ENCODE data around the gene RELT. TPM values are rescaled to one million over a fixed set of nuclear protein-coding genes. Genes with fewer than 3 reads are reported as not detected.
A peak's percentile ranks its signal among the peaks of the same experiment; 100 is the strongest.

The RELT gene
- total and polyA plus RNA-seq, 2 donors = 2.6 to 2.7 TPM

- Histone ChIP-seq H3K36me3 (ENCODE audit: insufficient read depth) (no peaks in the 10 kb centered on the region), H3K4me3 (ENCODE audit: low read depth, low read length) (no peak overlapping the region), H3K27ac (ENCODE audit: low read depth) (no peak overlapping the region), H3K4me1 (ENCODE audit: insufficient read depth) (no peaks in the 10 kb centered on the region)
- WGBS = 61% methylated on average over 3 of the region's 3 CpGs
- no peak for DNase-seq (ENCODE audit: extremely low spot score)
Observed at GRCh38 chr11:73340164-73340563, 36.0 kb upstream of the RELT start.

- DNase-seq (ENCODE audit: extremely low spot score) = no peak
- H3K36me3 ChIP-seq (ENCODE audit: insufficient read depth) = no peaks in the 10 kb centered on the region
- H3K27ac ChIP-seq (ENCODE audit: low read depth) = no peak overlapping the region
- 12% methylated on average over 54 of the region's 54 CpGs for WGBS
- no peaks in the 10 kb centered on the region for H3K4me1 ChIP-seq (ENCODE audit: insufficient read depth)
- H3K4me3 ChIP-seq (ENCODE audit: low read depth, low read length) = peak overlapping the region; percentile 29
Observed at GRCh38 chr11:73342633-73343032, 33.6 kb upstream of the RELT start.

- Histone ChIP-seq H3K4me1 (ENCODE audit: insufficient read depth) (no peaks in the 10 kb centered on the region), H3K36me3 (ENCODE audit: insufficient read depth) (no peaks in the 10 kb centered on the region), H3K27ac (ENCODE audit: low read depth) (no peak overlapping the region), H3K4me3 (ENCODE audit: low read depth, low read length) (peak overlapping the region; percentile 29)
- 40% methylated on average over 40 of the region's 40 CpGs for WGBS
- no peak for DNase-seq (ENCODE audit: extremely low spot score)
Observed at GRCh38 chr11:73343076-73343873, 32.9 kb upstream of the RELT start.

DNA sequence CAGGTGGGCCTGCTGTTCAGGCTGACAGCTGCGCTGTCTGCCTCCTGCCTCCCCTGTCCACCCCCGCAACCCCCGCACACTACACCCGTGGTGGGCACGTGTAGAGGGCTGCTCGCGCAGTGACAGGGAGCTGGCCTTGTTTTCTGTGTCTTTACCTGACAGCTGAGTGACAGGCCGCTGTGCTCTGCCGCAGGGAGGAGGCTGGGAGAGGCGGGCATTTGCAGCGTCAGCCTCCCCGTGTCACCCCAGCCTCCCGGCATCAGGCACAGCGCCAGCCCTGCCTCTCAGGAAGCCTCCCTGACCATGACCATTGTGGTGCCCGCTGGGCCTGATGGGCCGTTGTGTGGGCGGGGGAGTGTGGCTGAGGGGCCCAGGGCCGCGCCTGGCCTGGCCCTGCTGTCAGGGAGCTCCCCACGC, 32.0 kb upstream of the RELT start:
- DNase-seq (ENCODE audit: extremely low spot score) = no peak
- no peak overlapping the region for H3K4me3 ChIP-seq (ENCODE audit: low read depth, low read length)

GRCh38 chr11:73345481-73346160, 30.6 kb upstream of the RELT start:
- Histone ChIP-seq H3K36me3 (ENCODE audit: insufficient read depth) (no peaks in the 10 kb centered on the region), H3K4me3 (ENCODE audit: low read depth, low read length) (no peak overlapping the region), H3K4me1 (ENCODE audit: insufficient read depth) (no peaks in the 10 kb centered on the region), H3K27ac (ENCODE audit: low read depth) (no peak overlapping the region)
- no peak for DNase-seq (ENCODE audit: extremely low spot score)
- 89% methylated on average over 5 of the region's 5 CpGs for WGBS

More for the DNA sequence above, 32.0 kb upstream of the RELT start:
- H3K4me1 ChIP-seq (ENCODE audit: insufficient read depth) = no peaks in the 10 kb centered on the region
- H3K36me3 ChIP-seq (ENCODE audit: insufficient read depth) = no peaks in the 10 kb centered on the region
- H3K27ac ChIP-seq (ENCODE audit: low read depth) = no peak overlapping the region
- 64% methylated on average over 20 of the region's 20 CpGs for WGBS

GRCh38 chr11:73346186-73346935, 29.8 kb upstream of the RELT start:
- H3K36me3 ChIP-seq (ENCODE audit: insufficient read depth) = no peaks in the 10 kb centered on the region
- DNase-seq (ENCODE audit: extremely low spot score) = no peak
- no peak overlapping the region for H3K27ac ChIP-seq (ENCODE audit: low read depth)
- 80% methylated on average over 10 of the region's 10 CpGs for WGBS
- H3K4me3 ChIP-seq (ENCODE audit: low read depth, low read length) = no peak overlapping the region
- H3K4me1 ChIP-seq (ENCODE audit: insufficient read depth) = no peaks in the 10 kb centered on the region

GRCh38 chr11:73347067-73347466, 29.1 kb upstream of the RELT start:
- 82% methylated on average over 12 of the region's 12 CpGs for WGBS
- DNase-seq (ENCODE audit: extremely low spot score) = no peak
- Histone ChIP-seq H3K4me3 (ENCODE audit: low read depth, low read length) (no peak overlapping the region), H3K4me1 (ENCODE audit: insufficient read depth) (no peaks in the 10 kb centered on the region), H3K36me3 (ENCODE audit: insufficient read depth) (no peaks in the 10 kb centered on the region), H3K27ac (ENCODE audit: low read depth) (no peak overlapping the region)

GRCh38 chr11:73348838-73349237, 27.4 kb upstream of the RELT start:
- no peak for DNase-seq (ENCODE audit: extremely low spot score)
- 91% methylated on average over 5 of the region's 5 CpGs for WGBS
- Histone ChIP-seq H3K4me1 (ENCODE audit: insufficient read depth) (no peaks in the 10 kb centered on the region), H3K27ac (ENCODE audit: low read depth) (no peak overlapping the region), H3K4me3 (ENCODE audit: low read depth, low read length) (no peak overlapping the region), H3K36me3 (ENCODE audit: insufficient read depth) (no peaks in the 10 kb centered on the region)

DNA sequence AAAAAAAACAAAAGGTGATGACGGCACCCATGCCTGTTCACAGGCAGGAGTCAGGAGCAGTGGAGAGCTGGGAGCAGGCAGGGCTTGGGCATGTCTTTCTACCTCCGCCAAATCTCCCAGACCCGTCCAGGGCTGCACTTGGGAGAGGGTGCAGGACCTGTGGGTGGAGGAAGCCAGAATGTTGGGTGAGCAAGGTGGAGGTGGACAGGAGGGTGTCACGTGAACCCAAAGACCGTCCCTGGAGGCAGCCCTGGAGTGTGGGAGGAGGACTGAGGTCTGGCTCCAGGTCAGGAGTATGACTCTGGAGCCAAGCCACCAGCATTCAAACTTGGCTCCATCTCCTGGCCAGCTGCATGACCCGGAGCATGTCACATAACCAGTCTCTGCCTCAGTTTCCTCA, 26.6 kb upstream of the RELT start:
- WGBS = 69% methylated on average over 6 of the region's 6 CpGs
- Histone ChIP-seq H3K4me3 (ENCODE audit: low read depth, low read length) (no peak overlapping the region), H3K27ac (ENCODE audit: low read depth) (no peak overlapping the region), H3K4me1 (ENCODE audit: insufficient read depth) (no peaks in the 10 kb centered on the region), H3K36me3 (ENCODE audit: insufficient read depth) (no peaks in the 10 kb centered on the region)
- no peak for DNase-seq (ENCODE audit: extremely low spot score)

GRCh38 chr11:73350908-73351636, 25.1 kb upstream of the RELT start:
- no peak overlapping the region for H3K4me3 ChIP-seq (ENCODE audit: low read depth, low read length)
- H3K36me3 ChIP-seq (ENCODE audit: insufficient read depth) = no peaks in the 10 kb centered on the region
- H3K27ac ChIP-seq (ENCODE audit: low read depth) = no peak overlapping the region
- 25% methylated on average over 16 of the region's 16 CpGs for WGBS
- H3K4me1 ChIP-seq (ENCODE audit: insufficient read depth) = no peaks in the 10 kb centered on the region
- no peak for DNase-seq (ENCODE audit: extremely low spot score)

DNA sequence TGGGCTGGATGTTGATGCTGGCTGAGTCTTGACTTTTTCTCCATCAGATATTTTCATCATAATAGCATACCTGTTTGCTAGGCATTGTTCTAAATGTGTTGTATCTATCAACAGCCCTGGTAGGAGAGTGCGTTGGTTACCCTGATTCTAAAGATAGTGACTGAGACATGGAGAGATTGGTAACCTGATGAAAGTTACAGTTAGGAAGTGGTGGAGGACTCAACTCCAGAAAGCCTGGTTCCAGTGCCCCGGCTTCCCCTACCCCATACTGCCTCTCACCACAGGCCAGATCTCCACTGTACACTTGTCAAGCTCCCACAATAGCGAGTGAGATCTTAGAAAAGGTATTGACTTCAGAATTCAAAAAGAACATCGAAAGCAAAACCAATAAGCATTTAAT, 22.8 kb upstream of the RELT start:
- H3K27ac ChIP-seq (ENCODE audit: low read depth) = no peak overlapping the region
- H3K4me1 ChIP-seq (ENCODE audit: insufficient read depth) = no peaks in the 10 kb centered on the region
- no peak overlapping the region for H3K4me3 ChIP-seq (ENCODE audit: low read depth, low read length)
- no peaks in the 10 kb centered on the region for H3K36me3 ChIP-seq (ENCODE audit: insufficient read depth)
- no peak for DNase-seq (ENCODE audit: extremely low spot score)
- 89% methylated on average over 4 of the region's 4 CpGs for WGBS

GRCh38 chr11:73355109-73355508, 21.1 kb upstream of the RELT start:
- Histone ChIP-seq H3K27ac (ENCODE audit: low read depth) (no peak overlapping the region), H3K36me3 (ENCODE audit: insufficient read depth) (no peaks in the 10 kb centered on the region)

More at GRCh38 chr11:73355109-73355508, 21.1 kb upstream of the RELT start:
- Histone ChIP-seq H3K4me1 (ENCODE audit: insufficient read depth) (no peaks in the 10 kb centered on the region), H3K4me3 (ENCODE audit: low read depth, low read length) (no peak overlapping the region)
- 89% methylated on average over 4 of the region's 4 CpGs for WGBS
- DNase-seq (ENCODE audit: extremely low spot score) = no peak
